Measurements from ENCODE around the gene ARRDC2.
"Not testable (repeated sequence)": the region's sequence is repeated elsewhere in the genome, so short reads cannot be mapped to it uniquely, and the experiment has no call there.

Gene ARRDC2

GRCh38 chr19:18007917-18008673 is at the start of gene ARRDC2:
ARRDC2 (plus strand) TSS chr19:18008170; CDS start chr19:18008311, 141 bp downstream.
- peak; percentile 85 for DNase-seq

GRCh38 chr19:17963936-17964691 is 43.9 kb upstream of the ARRDC2 start:
- no peak for DNase-seq

GRCh38 chr19:17965370-17966128 is 42.4 kb upstream of the ARRDC2 start:
- DNase-seq = no peak

GRCh38 chr19:17966129-17966483 is 41.9 kb upstream of the ARRDC2 start:
- no peak for DNase-seq

GRCh38 chr19:17966550-17967256 is 41.3 kb upstream of the ARRDC2 start, which contains the start of gene KCNN1:
KCNN1 (plus strand) TSS chr19:17967107; CDS start chr19:17973889, 6,782 bp downstream.
- DNase-seq = no peak

- no peak for DNase-seq
Observed at GRCh38 chr19:17967257-17968051, 40.5 kb upstream of the ARRDC2 start.

GRCh38 chr19:17968362-17968761 is 39.6 kb upstream of the ARRDC2 start:
- DNase-seq = no peak

GRCh38 chr19:17969096-17969792 is 38.7 kb upstream of the ARRDC2 start:
- no peak for DNase-seq

GRCh38 chr19:17972230-17972629 is 35.7 kb upstream of the ARRDC2 start:
- no peak for DNase-seq

GRCh38 chr19:17973759-17974158 is 34.2 kb upstream of the ARRDC2 start:
- no peak for DNase-seq

- no peak for DNase-seq
Observed at GRCh38 chr19:17974551-17974950, 33.4 kb upstream of the ARRDC2 start.

- no peak for DNase-seq
Observed at GRCh38 chr19:17975032-17975431, 32.9 kb upstream of the ARRDC2 start.

- DNase-seq = no peak
Observed at GRCh38 chr19:17977021-17977420, 30.9 kb upstream of the ARRDC2 start.

GRCh38 chr19:17977488-17977887 is 30.5 kb upstream of the ARRDC2 start:
- DNase-seq = no peak

- no peak for DNase-seq
Observed at GRCh38 chr19:17981611-17982010, 26.4 kb upstream of the ARRDC2 start.

- no peak for DNase-seq
Observed at GRCh38 chr19:17982430-17982829, 25.5 kb upstream of the ARRDC2 start.

GRCh38 chr19:17985037-17985818 is 22.7 kb upstream of the ARRDC2 start:
- no peak for DNase-seq

- not testable (repeated sequence) for DNase-seq
Observed at GRCh38 chr19:17986569-17986968, 21.4 kb upstream of the ARRDC2 start.

GRCh38 chr19:17988161-17988560 is 19.8 kb upstream of the ARRDC2 start:
- DNase-seq = no peak

- no peak for DNase-seq
Observed at GRCh38 chr19:17989425-17990094, 18.4 kb upstream of the ARRDC2 start.

All from activated CD8-positive, alpha-beta memory T cell treated with anti-CD3 and anti-CD28 coated beads, Interleukin-2, amount 50 U/mL, for 4 hours (primary cell).